ENCODE data around the gene DLL3.
"Not testable (repeated sequence)": the region's sequence is repeated elsewhere in the genome, so short reads cannot be mapped to it uniquely, and the experiment has no call there.

DNA sequence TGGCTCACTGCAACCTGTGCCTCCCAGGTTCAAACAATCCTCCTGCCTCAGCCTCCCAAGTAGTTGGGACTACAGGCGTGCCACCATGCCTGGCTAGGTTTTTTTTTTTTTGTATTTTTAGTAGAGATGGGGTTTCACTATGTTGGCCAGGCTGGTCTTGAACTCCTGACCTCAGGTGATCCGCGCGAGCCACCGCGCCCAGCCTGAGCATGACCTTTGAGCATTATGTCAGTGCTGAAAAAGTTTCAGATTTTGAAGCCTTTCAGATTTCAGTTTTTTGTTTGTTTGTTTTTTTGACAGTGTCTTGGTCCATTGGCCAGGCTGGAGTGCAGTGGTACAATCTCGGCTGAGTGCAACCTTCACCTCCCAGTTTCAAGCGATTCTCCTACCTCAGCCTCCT lies 47.5 kb upstream of the DLL3 start:
- TF ChIP-seq POLR2A (IDR thresholded peaks at IDR 0.05; ENCODE audit: low read length); GATA1 (IDR thresholded peaks at IDR 0.05; ENCODE audit: low read depth, low read length): not testable (repeated sequence)

All from erythroblast (primary cell).